KMS-11 (cell line): ENCODE measurements around the gene PNLIP.

ENCODE experiments used
- H2AFZ ChIP-seq: fragments of 200-600 bp; sonication (generic); 2 replicates; pipeline ENCODE4 v1.6.1; 2016; ENCODE audit warnings: antibody characterized with exemption, mixed run types, low read depth
- H3K27ac ChIP-seq: fragments of 200-600 bp; sonication (generic); 2 replicates; pipeline ENCODE4 v1.6.1; 2016; ENCODE audit warnings: mild to moderate bottlenecking, mixed run types
- H3K27me3 ChIP-seq: fragments of 200-600 bp; sonication (generic); 2 replicates; pipeline ENCODE4 v1.6.1; 2017; ENCODE audit warnings: mild to moderate bottlenecking, low read depth, mixed run types, moderate library complexity; ENCODE audit not compliant: insufficient read depth
- H3K36me3 ChIP-seq: fragments of 200-600 bp; sonication (generic); 2 replicates; pipeline ENCODE4 v1.6.1; 2017; ENCODE audit warnings: mild to moderate bottlenecking, mixed run types; ENCODE audit not compliant: insufficient read depth
- H3K4me1 ChIP-seq: fragments of 200-600 bp; sonication (generic); 2 replicates; pipeline ENCODE4 v1.6.1; 2016; ENCODE audit warnings: mild to moderate bottlenecking, low read depth, mixed run types; ENCODE audit not compliant: poor library complexity, severe bottlenecking
- H3K4me2 ChIP-seq: fragments of 200-600 bp; sonication (generic); 2 replicates; pipeline ENCODE4 v1.7.0; 2016; ENCODE audit warnings: mild to moderate bottlenecking, mixed run types
- H3K4me3 ChIP-seq: fragments of 200-600 bp; sonication (generic); IDR thresholded peaks from 2 replicates; pipeline ENCODE4 v1.6.1; 2017; ENCODE audit warnings: low read depth, low read length, mixed read lengths; ENCODE audit not compliant: insufficient read depth
- H3K79me2 ChIP-seq: fragments of 200-600 bp; sonication (generic); 2 replicates; pipeline ENCODE4 v1.6.1; 2016; ENCODE audit warnings: low read depth, mixed run types; ENCODE audit not compliant: insufficient read depth
- H3K9ac ChIP-seq: fragments of 200-600 bp; sonication (generic); 2 replicates; pipeline ENCODE4 v1.6.1; 2016; ENCODE audit warnings: mild to moderate bottlenecking, mixed run types
- H4K20me1 ChIP-seq: fragments of 200-600 bp; sonication (generic); 2 replicates; pipeline ENCODE4 v1.6.1; 2016; ENCODE audit warnings: mild to moderate bottlenecking, mixed run types; ENCODE audit not compliant: insufficient read depth
- CTCF ChIP-seq: fragments of 200-600 bp; sonication (generic); conservative IDR thresholded peaks from 2 replicates; pipeline ENCODE4 v1.6.1; 2017; ENCODE audit warnings: low read depth, mild to moderate bottlenecking, antibody characterized with exemption, low read length, moderate library complexity, mixed read lengths

The PNLIP gene

GRCh38 chr10:116599991-116600390 is 54.3 kb downstream of the PNLIP start:
- Histone ChIP-seq H2AFZ (no peak overlapping the region), H3K27ac (no peak overlapping the region), H3K4me2 (no peak overlapping the region), H3K79me2 (no peaks in the 10 kb centered on the region), H3K36me3 (no peaks in the 10 kb centered on the region), H3K27me3 (no peaks in the 10 kb centered on the region), H3K4me3 (no peak overlapping the region), H3K9ac (no peak overlapping the region), H3K4me1 (no peaks in the 10 kb centered on the region), H4K20me1 (no peaks in the 10 kb centered on the region)
- no peak for TF ChIP-seq CTCF

GRCh38 chr10:116602648-116603400 is 57.1 kb downstream of the PNLIP start:
- Histone ChIP-seq H4K20me1 (no peaks in the 10 kb centered on the region), H3K27ac (no peak overlapping the region), H3K4me3 (no peak overlapping the region), H3K4me1 (no peaks in the 10 kb centered on the region), H2AFZ (no peak overlapping the region), H3K4me2 (no peak overlapping the region), H3K27me3 (no peaks in the 10 kb centered on the region), H3K9ac (no peak overlapping the region), H3K79me2 (no peaks in the 10 kb centered on the region), H3K36me3 (no peaks in the 10 kb centered on the region)
- no peak for TF ChIP-seq CTCF

GRCh38 chr10:116606061-116606483 is 60.3 kb downstream of the PNLIP start:
- Histone ChIP-seq H3K27ac (no peak overlapping the region), H3K4me2 (no peak overlapping the region), H3K4me1 (no peaks in the 10 kb centered on the region), H2AFZ (no peak overlapping the region), H3K4me3 (no peak overlapping the region), H4K20me1 (no peaks in the 10 kb centered on the region), H3K79me2 (no peaks in the 10 kb centered on the region), H3K36me3 (no peaks in the 10 kb centered on the region), H3K9ac (no peak overlapping the region), H3K27me3 (no peaks in the 10 kb centered on the region)
- no peak for TF ChIP-seq CTCF

- Histone ChIP-seq H3K36me3 (no peaks in the 10 kb centered on the region), H2AFZ (no peak overlapping the region), H3K4me1 (no peaks in the 10 kb centered on the region), H3K27me3 (no peaks in the 10 kb centered on the region), H3K9ac (no peak overlapping the region), H3K4me3 (no peak overlapping the region), H3K27ac (no peak overlapping the region), H4K20me1 (no peaks in the 10 kb centered on the region), H3K79me2 (no peaks in the 10 kb centered on the region), H3K4me2 (no peak overlapping the region)
- TF ChIP-seq CTCF, result no peak
These were observed 61.6 kb downstream of the PNLIP start for GRCh38 chr10:116607336-116607735.
